ENCODE data around the gene DLG2. TPM values are rescaled to one million over a fixed set of nuclear protein-coding genes. Genes with fewer than 3 reads are reported as not detected.

DLG2 gene
- total RNA-seq, 1 donor from 2014 or later: 2.4 TPM

- Mint-ChIP-seq H3K4me1 (ENCODE audit: low read depth) (peaks cover 25% of the 10 kb centered on the region), H3K27ac (no peak overlapping the region), H3K27me3 (peaks cover 11% of the 10 kb centered on the region), H3K9me3 (ENCODE audit: low read depth) (no peaks in the 10 kb centered on the region), H3K36me3 (ENCODE audit: insufficient read depth) (no peaks in the 10 kb centered on the region), H3K4me3 (ENCODE audit: low read depth) (no peak overlapping the region)
- no peak for DNase-seq (ENCODE audit: low spot score, unreplicated experiment)
- TF ChIP-seq, protein P1, sequence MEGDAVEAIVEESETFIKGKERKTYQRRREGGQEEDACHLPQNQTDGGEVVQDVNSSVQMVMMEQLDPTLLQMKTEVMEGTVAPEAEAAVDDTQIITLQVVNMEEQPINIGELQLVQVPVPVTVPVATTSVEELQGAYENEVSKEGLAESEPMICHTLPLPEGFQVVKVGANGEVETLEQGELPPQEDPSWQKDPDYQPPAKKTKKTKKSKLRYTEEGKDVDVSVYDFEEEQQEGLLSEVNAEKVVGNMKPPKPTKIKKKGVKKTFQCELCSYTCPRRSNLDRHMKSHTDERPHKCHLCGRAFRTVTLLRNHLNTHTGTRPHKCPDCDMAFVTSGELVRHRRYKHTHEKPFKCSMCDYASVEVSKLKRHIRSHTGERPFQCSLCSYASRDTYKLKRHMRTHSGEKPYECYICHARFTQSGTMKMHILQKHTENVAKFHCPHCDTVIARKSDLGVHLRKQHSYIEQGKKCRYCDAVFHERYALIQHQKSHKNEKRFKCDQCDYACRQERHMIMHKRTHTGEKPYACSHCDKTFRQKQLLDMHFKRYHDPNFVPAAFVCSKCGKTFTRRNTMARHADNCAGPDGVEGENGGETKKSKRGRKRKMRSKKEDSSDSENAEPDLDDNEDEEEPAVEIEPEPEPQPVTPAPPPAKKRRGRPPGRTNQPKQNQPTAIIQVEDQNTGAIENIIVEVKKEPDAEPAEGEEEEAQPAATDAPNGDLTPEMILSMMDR (IDR thresholded peaks at IDR 0.05; ENCODE audit: unreplicated experiment): no peak
These were observed 1944.6 kb downstream of the DLG2 start for GRCh38 chr11:83682611-83682973.

DNA sequence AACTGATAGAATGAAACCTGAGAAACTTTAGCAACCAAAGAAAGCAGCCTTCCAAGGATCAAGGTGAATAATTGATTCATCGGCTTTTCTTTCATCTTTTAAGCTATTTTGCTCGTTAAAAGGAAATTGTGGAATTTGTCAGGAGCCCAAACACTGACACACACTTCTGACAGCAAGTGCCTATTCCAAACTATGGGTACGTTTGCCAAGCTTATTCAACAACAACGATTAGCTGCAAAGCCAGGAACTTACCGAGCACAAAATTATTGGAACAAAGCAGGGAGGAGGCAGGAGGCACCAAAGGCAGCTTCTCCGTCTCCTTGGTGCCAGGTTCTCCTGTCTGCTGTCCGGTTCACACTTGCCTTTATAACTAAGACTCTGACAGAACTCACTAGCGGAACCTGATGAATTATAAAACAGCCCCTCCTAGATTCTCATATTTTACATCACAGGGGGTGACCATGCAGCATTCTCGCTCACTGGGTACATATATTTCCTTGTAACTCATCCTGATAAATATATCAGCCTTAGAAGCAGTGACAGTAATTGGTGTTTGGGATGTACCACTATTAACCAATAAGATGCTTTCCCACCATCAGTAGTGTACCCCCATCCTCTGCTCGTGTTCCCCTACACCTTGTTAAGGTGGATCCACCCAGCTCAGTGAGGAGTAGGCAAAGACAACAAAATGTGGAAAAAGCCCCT, 1945.1 kb downstream of the DLG2 start:
- no peak overlapping the region for H3K4me3 Mint-ChIP-seq (ENCODE audit: low read depth)
- DNase-seq (ENCODE audit: low spot score, unreplicated experiment): no peak
- H3K9me3 Mint-ChIP-seq (ENCODE audit: low read depth): no peaks in the 10 kb centered on the region
- TF ChIP-seq, protein P1 (IDR thresholded peaks at IDR 0.05; ENCODE audit: unreplicated experiment): no peak
- H3K27me3 Mint-ChIP-seq: peaks cover 11% of the 10 kb centered on the region
- H3K27ac Mint-ChIP-seq: no peak overlapping the region
- peaks cover 25% of the 10 kb centered on the region for H3K4me1 Mint-ChIP-seq (ENCODE audit: low read depth)
- no peaks in the 10 kb centered on the region for H3K36me3 Mint-ChIP-seq (ENCODE audit: insufficient read depth)

GRCh38 chr11:83681031-83681781, 1945.9 kb downstream of the DLG2 start:
- H3K27ac Mint-ChIP-seq: no peak overlapping the region
- TF ChIP-seq, protein P1 (IDR thresholded peaks at IDR 0.05; ENCODE audit: unreplicated experiment): no peak
- no peak for DNase-seq (ENCODE audit: low spot score, unreplicated experiment)
- no peak overlapping the region for H3K4me3 Mint-ChIP-seq (ENCODE audit: low read depth)
- H3K36me3 Mint-ChIP-seq (ENCODE audit: insufficient read depth): no peaks in the 10 kb centered on the region
- H3K27me3 Mint-ChIP-seq: peaks cover 11% of the 10 kb centered on the region
- H3K9me3 Mint-ChIP-seq (ENCODE audit: low read depth): no peaks in the 10 kb centered on the region
- H3K4me1 Mint-ChIP-seq (ENCODE audit: low read depth): peaks cover 25% of the 10 kb centered on the region

DNA sequence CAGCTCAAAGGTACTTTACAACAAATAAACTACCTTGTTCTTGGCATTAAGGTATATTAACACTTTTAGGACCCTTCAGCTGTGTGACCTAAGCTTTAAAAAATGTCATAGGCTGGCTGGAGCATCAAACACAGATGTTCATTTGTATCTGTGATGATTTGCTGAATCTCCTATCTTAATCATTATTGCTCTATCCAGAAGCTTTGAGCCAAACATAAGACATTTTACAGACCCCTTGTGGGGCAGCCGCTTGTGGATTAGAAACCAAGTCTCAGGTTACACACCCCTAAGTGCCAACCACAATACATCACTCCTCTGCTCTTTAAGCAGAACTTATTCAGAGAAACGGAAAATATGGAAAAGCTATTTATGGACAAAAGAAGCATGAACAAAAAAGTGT, 1946.8 kb downstream of the DLG2 start:
- Mint-ChIP-seq H3K4me1 (ENCODE audit: low read depth) (peaks cover 19% of the 10 kb centered on the region), H3K4me3 (ENCODE audit: low read depth) (no peak overlapping the region), H3K36me3 (ENCODE audit: insufficient read depth) (no peaks in the 10 kb centered on the region), H3K27me3 (peaks cover 11% of the 10 kb centered on the region), H3K27ac (no peak overlapping the region), H3K9me3 (ENCODE audit: low read depth) (no peaks in the 10 kb centered on the region)
- TF ChIP-seq, protein P1 (IDR thresholded peaks at IDR 0.05; ENCODE audit: unreplicated experiment): no peak
- no peak for DNase-seq (ENCODE audit: low spot score, unreplicated experiment)

GRCh38 chr11:83678831-83679584, 1948.1 kb downstream of the DLG2 start:
- no peak overlapping the region for H3K4me3 Mint-ChIP-seq (ENCODE audit: low read depth)
- H3K27me3 Mint-ChIP-seq: peaks cover 11% of the 10 kb centered on the region
- peaks cover 16% of the 10 kb centered on the region for H3K4me1 Mint-ChIP-seq (ENCODE audit: low read depth)

More at GRCh38 chr11:83678831-83679584, 1948.1 kb downstream of the DLG2 start:
- Mint-ChIP-seq H3K36me3 (ENCODE audit: insufficient read depth) (no peaks in the 10 kb centered on the region), H3K27ac (no peak overlapping the region), H3K9me3 (ENCODE audit: low read depth) (no peaks in the 10 kb centered on the region)
- TF ChIP-seq, protein P1 (IDR thresholded peaks at IDR 0.05; ENCODE audit: unreplicated experiment): no peak
- DNase-seq (ENCODE audit: low spot score, unreplicated experiment): no peak
